IPS-20b (cell line): Measurements from ENCODE around the gene UGT1A10.

ENCODE experiments used
- H3K27ac ChIP-seq: one replicate; pipeline ENCODE4 v1.5.1; 2013; ENCODE audit warnings: low read length
- H3K27me3 ChIP-seq: 2 replicates; pipeline ENCODE4 v1.6.1; 2013; ENCODE audit warnings: mild to moderate bottlenecking, low read length, inconsistent platforms; ENCODE audit not compliant: insufficient read depth
- H3K36me3 ChIP-seq: 2 replicates; pipeline ENCODE4 v1.6.1; 2013; ENCODE audit warnings: low read depth, mild to moderate bottlenecking, inconsistent platforms, low read length, moderate library complexity; ENCODE audit not compliant: insufficient read depth
- H3K4me1 ChIP-seq: 2 replicates; pipeline ENCODE4 v1.6.1; 2013; ENCODE audit warnings: mild to moderate bottlenecking, control low read depth, inconsistent platforms, low read length, moderate library complexity; ENCODE audit not compliant: insufficient read depth
- H3K4me3 ChIP-seq: 2 replicates; pipeline ENCODE4 v1.5.1; 2013; ENCODE audit warnings: mild to moderate bottlenecking, low read length, inconsistent platforms
- H3K9ac ChIP-seq: 2 replicates; pipeline ENCODE4 v1.6.1; 2013; ENCODE audit warnings: low read depth, mild to moderate bottlenecking, inconsistent platforms, low read length, moderate library complexity
- H3K9me3 ChIP-seq: 2 replicates; pipeline ENCODE4 v1.6.1; 2013; ENCODE audit warnings: mild to moderate bottlenecking, low read depth, low read length, inconsistent platforms; ENCODE audit not compliant: insufficient read depth

The UGT1A10 gene

DNA sequence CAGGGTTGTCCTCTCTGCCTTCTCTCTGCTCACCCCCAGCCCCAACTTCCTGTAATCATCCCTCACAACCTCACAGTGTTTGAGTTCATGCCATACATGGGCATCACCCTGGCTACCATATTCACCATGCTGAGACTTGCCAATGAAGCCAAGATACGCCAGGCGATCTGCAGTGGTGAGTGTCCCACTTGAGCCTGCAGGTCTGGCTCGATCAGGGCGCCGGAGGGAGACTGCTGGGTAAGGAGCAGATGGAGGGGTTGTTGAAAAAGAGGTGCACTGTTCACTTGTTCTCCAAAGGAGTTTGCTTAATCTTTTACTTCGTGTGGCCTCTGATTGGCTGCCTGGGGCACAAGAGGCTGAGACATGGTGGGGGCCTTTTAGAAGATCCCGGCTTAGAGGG lies 156.5 kb downstream of the UGT1A10 start:
- H3K9me3 ChIP-seq = no peaks in the 10 kb centered on the region
- no peaks in the 10 kb centered on the region for H3K36me3 ChIP-seq
- H3K27ac ChIP-seq = no peak overlapping the region
- no peak overlapping the region for H3K9ac ChIP-seq
- no peaks in the 10 kb centered on the region for H3K4me1 ChIP-seq
- H3K27me3 ChIP-seq = no peaks in the 10 kb centered on the region
- no peak overlapping the region for H3K4me3 ChIP-seq

- Histone ChIP-seq H3K4me1 (no peaks in the 10 kb centered on the region), H3K4me3 (no peak overlapping the region), H3K36me3 (no peaks in the 10 kb centered on the region), H3K27ac (no peak overlapping the region), H3K9ac (no peak overlapping the region), H3K27me3 (no peaks in the 10 kb centered on the region), H3K9me3 (no peaks in the 10 kb centered on the region)
These were observed 157.3 kb downstream of the UGT1A10 start for GRCh38 chr2:233793465-233794127.

GRCh38 chr2:233794128-233794658 lies 157.9 kb downstream of the UGT1A10 start:
- H3K4me1 ChIP-seq = no peaks in the 10 kb centered on the region
- no peak overlapping the region for H3K4me3 ChIP-seq
- H3K9ac ChIP-seq = no peak overlapping the region
- no peaks in the 10 kb centered on the region for H3K27me3 ChIP-seq
- no peak overlapping the region for H3K27ac ChIP-seq
- H3K36me3 ChIP-seq = no peaks in the 10 kb centered on the region
- H3K9me3 ChIP-seq = no peaks in the 10 kb centered on the region

DNA sequence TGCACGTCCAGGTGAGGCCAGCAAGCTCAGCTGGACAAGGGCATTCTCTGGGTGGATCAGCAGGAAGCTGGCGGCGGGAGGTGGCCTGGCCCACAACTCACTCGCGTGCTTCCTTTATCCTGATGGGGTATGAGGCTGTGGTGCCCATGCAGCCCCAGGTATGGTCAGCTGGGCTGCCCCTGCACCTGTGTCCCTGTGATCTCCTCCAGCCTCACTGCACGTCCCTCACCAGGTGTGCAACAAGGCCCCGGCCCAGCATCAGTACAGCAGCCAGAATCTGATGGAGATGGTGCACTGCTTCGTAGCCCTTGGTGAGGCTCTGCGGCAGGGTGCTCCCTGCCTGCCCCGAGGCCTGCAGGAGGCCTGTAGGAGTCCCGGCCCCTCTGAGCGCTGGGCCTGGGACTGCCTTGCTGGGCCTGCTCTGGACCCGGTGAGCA lies 159.5 kb downstream of the UGT1A10 start:
- no peaks in the 10 kb centered on the region for H3K4me1 ChIP-seq
- H3K9me3 ChIP-seq = no peaks in the 10 kb centered on the region
- H3K27ac ChIP-seq = no peak overlapping the region
- no peak overlapping the region for H3K4me3 ChIP-seq
- no peaks in the 10 kb centered on the region for H3K36me3 ChIP-seq
- H3K9ac ChIP-seq = no peak overlapping the region
- H3K27me3 ChIP-seq = no peaks in the 10 kb centered on the region

DNA sequence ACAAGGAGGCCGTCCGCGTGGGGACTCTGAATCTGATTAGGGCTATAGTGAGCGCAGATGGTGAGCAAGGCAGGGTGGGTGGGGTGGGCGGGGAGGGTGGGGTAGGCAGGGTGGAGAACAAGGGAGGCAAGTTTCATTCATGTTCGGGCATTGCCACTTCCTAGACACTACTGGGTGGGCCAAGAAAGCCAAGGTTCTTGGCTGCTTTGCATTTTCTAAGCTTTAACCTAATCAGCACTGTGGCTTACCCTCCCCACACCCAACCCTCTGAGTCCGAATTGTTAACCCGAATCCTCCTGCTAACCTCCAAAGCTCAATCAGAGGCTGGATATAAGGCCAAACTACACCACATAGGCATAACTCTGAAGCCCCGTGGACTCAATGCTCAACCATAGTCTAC lies 160.0 kb downstream of the UGT1A10 start:
- no peaks in the 10 kb centered on the region for H3K4me1 ChIP-seq
- H3K27ac ChIP-seq = no peak overlapping the region
- H3K9me3 ChIP-seq = no peaks in the 10 kb centered on the region
- H3K27me3 ChIP-seq = no peaks in the 10 kb centered on the region
- no peak overlapping the region for H3K9ac ChIP-seq
- no peak overlapping the region for H3K4me3 ChIP-seq
- no peaks in the 10 kb centered on the region for H3K36me3 ChIP-seq

DNA sequence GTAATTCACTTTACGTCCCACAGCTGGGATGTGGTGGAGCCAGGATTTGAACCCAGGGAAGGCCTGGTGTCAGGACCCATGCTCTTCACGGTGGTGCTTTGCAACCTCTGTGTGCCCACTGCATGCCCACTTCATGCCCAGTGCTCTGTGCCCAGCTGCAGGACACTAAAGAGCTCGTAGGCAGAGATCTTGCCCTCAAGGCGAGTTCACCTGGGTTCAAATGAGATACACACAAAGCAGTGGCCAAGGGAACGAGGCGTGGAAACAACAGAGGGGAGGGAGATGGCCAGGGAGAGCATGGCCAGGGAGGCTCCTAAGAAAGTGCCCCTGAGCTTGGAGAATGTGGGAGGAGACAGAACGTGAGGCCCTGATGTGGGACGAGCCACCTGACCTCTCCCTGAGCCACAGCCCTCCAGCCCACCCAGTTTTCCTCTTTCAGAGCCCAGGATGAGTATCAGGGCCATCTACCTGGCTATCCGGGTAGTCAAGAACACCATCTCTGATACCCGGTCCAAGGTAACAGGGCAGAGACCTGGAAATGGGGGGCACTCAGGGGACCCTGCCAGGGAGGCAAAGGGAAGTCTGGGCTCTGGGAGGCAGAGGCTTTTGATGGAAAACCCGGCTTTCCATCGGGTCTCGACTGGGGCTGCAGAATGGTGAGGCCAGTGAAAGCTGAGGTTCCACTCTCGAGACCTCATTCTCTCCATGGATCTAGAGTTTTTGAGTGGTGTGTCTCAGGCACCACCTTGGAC lies 162.3 kb downstream of the UGT1A10 start:
- H3K9ac ChIP-seq = no peak overlapping the region
- no peaks in the 10 kb centered on the region for H3K9me3 ChIP-seq
- no peaks in the 10 kb centered on the region for H3K36me3 ChIP-seq
- H3K4me3 ChIP-seq = no peak overlapping the region
- no peak overlapping the region for H3K27ac ChIP-seq
- H3K4me1 ChIP-seq = no peaks in the 10 kb centered on the region
- H3K27me3 ChIP-seq = no peaks in the 10 kb centered on the region

DNA sequence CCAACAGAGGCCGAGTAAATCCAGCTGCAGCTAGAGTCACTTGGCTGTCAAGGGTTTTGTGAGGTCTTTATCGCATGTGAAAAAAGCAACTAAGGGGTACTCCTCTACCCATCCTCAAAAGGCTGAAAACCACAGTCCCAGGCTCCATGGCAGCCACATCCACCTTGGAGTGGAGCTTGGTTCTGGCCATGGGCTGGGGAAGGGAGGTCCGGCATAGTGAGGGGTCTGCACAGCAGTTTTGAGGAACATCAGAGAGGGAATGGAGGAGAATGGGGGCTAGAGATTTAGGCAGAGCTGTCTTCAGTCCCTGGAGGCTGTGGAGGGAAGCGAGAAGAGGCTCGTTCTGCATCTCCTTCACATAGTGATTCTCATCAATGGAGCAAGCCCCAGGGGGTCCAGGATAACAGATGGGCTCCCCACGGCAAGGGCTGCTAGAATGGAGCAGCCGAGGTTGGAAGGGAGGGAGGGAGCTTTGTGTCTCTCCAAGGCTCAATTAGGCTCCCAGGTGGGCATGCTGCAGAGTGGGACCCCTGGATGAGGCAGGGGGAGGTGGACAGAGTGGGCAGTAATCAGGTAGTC lies 162.9 kb downstream of the UGT1A10 start:
- Histone ChIP-seq H3K27me3 (no peaks in the 10 kb centered on the region), H3K36me3 (no peaks in the 10 kb centered on the region), H3K27ac (no peak overlapping the region), H3K9me3 (no peaks in the 10 kb centered on the region), H3K4me3 (no peak overlapping the region), H3K9ac (no peak overlapping the region; the same call in 1 of the 2 replicates), H3K4me1 (no peaks in the 10 kb centered on the region)

DNA sequence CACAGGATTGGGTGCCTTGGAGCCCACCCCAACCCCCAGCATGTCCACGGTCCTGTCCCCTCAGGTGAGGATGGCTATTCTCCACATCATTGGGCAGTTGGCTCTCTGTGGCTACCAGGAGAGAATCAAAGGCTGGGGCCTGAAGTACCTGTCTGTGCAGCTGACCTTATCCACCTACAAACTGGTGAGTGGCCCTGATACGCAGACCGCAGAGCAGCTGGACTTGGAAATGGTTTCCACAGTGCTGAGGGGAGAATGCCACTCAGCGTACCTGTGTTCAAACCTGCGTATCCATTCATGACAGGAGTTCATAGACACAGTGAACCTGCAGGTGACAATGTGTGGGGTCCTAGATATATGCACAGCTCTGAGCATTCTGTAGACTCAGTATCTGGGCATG lies 163.5 kb downstream of the UGT1A10 start:
- H3K36me3 ChIP-seq = no peaks in the 10 kb centered on the region
- no peak overlapping the region for H3K4me3 ChIP-seq
- H3K27ac ChIP-seq = no peak overlapping the region
- H3K9me3 ChIP-seq = no peaks in the 10 kb centered on the region
- H3K27me3 ChIP-seq = no peaks in the 10 kb centered on the region
- no peaks in the 10 kb centered on the region for H3K4me1 ChIP-seq
- no peak overlapping the region for H3K9ac ChIP-seq

DNA sequence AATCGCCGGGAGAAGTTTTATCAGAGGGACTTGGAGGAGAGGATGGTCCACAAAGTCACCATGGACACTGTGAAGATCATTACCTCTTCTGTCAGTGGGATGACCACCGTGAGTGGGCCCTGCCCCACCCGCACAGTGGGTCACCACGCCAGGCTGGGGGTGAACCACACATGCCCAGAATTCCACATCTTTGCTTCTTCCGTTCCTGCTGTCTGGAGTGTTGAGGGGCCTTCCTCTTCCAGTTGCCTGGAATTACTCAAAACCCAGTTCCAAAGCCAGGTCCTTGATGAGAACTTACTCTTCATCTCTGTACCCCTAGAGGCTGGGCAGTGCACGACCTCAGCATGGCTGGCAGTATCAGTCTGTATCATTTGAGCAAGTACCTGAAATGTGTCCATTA lies 164.0 kb downstream of the UGT1A10 start:
- no peaks in the 10 kb centered on the region for H3K9me3 ChIP-seq
- H3K27ac ChIP-seq = no peak overlapping the region
- no peaks in the 10 kb centered on the region for H3K27me3 ChIP-seq
- H3K4me1 ChIP-seq = no peaks in the 10 kb centered on the region
- H3K4me3 ChIP-seq = no peak overlapping the region
- no peaks in the 10 kb centered on the region for H3K36me3 ChIP-seq
- no peak overlapping the region for H3K9ac ChIP-seq

GRCh38 chr2:233801357-233802131 lies 165.3 kb downstream of the UGT1A10 start:
- Histone ChIP-seq H3K4me3 (no peak overlapping the region), H3K4me1 (no peaks in the 10 kb centered on the region)

DNA sequence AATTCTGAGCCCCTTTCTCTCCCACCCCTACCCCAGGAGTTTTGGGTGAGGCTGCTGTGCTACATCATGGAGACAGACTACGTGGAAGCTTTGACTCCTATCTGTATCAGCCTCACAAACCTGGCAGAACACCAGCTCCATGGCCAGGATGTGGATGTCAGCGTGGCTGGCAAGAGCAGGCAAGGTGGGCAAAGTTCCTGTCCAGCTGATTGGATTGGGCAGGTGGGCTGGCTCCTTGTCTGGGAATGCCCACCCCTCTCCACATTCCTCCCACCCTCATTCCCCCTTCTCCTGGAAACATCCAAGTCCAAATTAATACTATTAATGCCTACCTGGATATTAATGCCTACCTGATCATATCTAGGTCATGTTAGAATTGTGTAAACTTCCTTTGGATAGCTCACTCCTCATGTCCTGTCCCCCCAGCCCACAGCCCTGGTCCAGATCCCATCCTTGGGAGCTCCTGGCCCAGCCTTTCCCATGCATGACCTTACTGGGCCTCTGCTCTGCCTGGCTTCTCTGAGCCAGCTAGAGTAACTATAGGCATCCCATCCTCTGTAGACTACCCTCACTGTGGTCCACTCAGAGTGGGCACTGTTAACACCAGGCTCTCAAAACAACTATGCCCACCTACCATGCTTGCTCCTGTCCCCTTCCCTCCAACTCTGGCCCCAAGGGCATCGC lies 166.0 kb downstream of the UGT1A10 start:
- Histone ChIP-seq H3K27ac (no peak overlapping the region), H3K27me3 (no peaks in the 10 kb centered on the region), H3K36me3 (no peaks in the 10 kb centered on the region), H3K9me3 (no peaks in the 10 kb centered on the region), H3K4me1 (no peaks in the 10 kb centered on the region), H3K9ac (no peak overlapping the region), H3K4me3 (no peak overlapping the region)

More at GRCh38 chr2:233801357-233802131, 165.3 kb downstream of the UGT1A10 start:
- no peak overlapping the region for H3K9ac ChIP-seq
- no peaks in the 10 kb centered on the region for H3K27me3 ChIP-seq
- no peak overlapping the region for H3K27ac ChIP-seq
- H3K36me3 ChIP-seq = no peaks in the 10 kb centered on the region
- H3K9me3 ChIP-seq = no peaks in the 10 kb centered on the region
